IMR-90 (cell line): Measurements from ENCODE around the gene LTBP1. TPM values are rescaled to one million over a fixed set of nuclear protein-coding genes. Genes with fewer than 3 reads are reported as not detected.
A peak's percentile ranks its signal among the peaks of the same experiment; 100 is the strongest.

Source experiments
- ATAC-seq: fragments of 200-7000 bp; cut with Tn5 transposase; 2 replicates; pipeline ENCODE4 v1.9.1; 2020; ENCODE audit warnings: low read depth, mild to moderate bottlenecking, moderate library complexity
- BruUV-seq: library from RNA; stranded (reverse); fragments of 400-500 nt; replicated peaks from 2 replicates; lab custom pipeline; 2021; lab: Mats Ljungman, UMichigan
- CTCF ChIA-PET: fragments of 300-600 bp; formaldehyde crosslinking; extraction: SDS; loops from one replicate; lab custom pipeline; 2021; ENCODE audit warnings: antibody characterized with exemption; lab: Yijun Ruan, JAX
- POLR2A ChIA-PET: fragments of 300-600 bp; sonication (Branson Sonifier 250); formaldehyde crosslinking; loops from one replicate; lab custom pipeline; 2022; ENCODE audit warnings: antibody characterized with exemption; ENCODE audit not compliant: unreplicated experiment; lab: Charles Lee
- DNase-seq: peaks from one replicate; pipeline ENCODE4 v3.0.0; 2013
- H2AFZ ChIP-seq: replicated peaks from 2 replicates; pipeline ENCODE3; 2013; ENCODE audit warnings: low read length, mild to moderate bottlenecking; ENCODE audit not compliant: poor library complexity
- H2AK5ac ChIP-seq: 2 replicates; pipeline ENCODE4 v1.6.1; 2013; ENCODE audit warnings: low read depth, low read length, inconsistent platforms
- H2AK9ac ChIP-seq: replicated peaks from 2 replicates; pipeline ENCODE3; 2013; ENCODE audit warnings: mild to moderate bottlenecking, low read depth, low read length, moderate library complexity; ENCODE audit not compliant: poor library complexity
- H2BK120ac ChIP-seq: 2 replicates; pipeline ENCODE4 v1.6.1; 2013; ENCODE audit warnings: low read depth, low read length, inconsistent platforms
- H2BK15ac ChIP-seq: 3 replicates; pipeline ENCODE4 v1.6.1; 2013; ENCODE audit warnings: low read depth, low read length, inconsistent platforms
- H2BK20ac ChIP-seq: 2 replicates; pipeline ENCODE4 v1.6.1; 2013; ENCODE audit warnings: low read depth, mild to moderate bottlenecking, inconsistent platforms, low read length, moderate library complexity
- H2BK5ac ChIP-seq: 2 replicates; pipeline ENCODE4 v1.6.1; 2013; ENCODE audit warnings: mild to moderate bottlenecking, low read depth, low read length, inconsistent platforms; ENCODE audit not compliant: poor library complexity, severe bottlenecking
- H3K14ac ChIP-seq: replicated peaks from 2 replicates; pipeline ENCODE4 v1.6.1; 2013; ENCODE audit warnings: low read depth, low read length, inconsistent platforms
- H3K18ac ChIP-seq: 2 replicates; pipeline ENCODE4 v1.6.1; 2013; ENCODE audit warnings: low read depth, low read length, control low read depth
- H3K23ac ChIP-seq: 2 replicates; pipeline ENCODE4 v1.6.1; 2013; ENCODE audit warnings: low read depth, low read length, inconsistent platforms
- H3K27ac ChIP-seq: 2 replicates; pipeline ENCODE4 v1.5.1; 2013; ENCODE audit warnings: mild to moderate bottlenecking, control low read depth, low read length; ENCODE audit not compliant: insufficient read depth
- H3K27me3 ChIP-seq: 2 replicates; pipeline ENCODE4 v1.6.1; 2013; ENCODE audit warnings: low read length; ENCODE audit not compliant: control insufficient read depth, insufficient read depth
- H3K36me3 ChIP-seq: 2 replicates; pipeline ENCODE4 v1.6.1; 2013; ENCODE audit warnings: low read length, mixed read lengths; ENCODE audit not compliant: control insufficient read depth, insufficient read depth
- H3K4ac ChIP-seq: 2 replicates; pipeline ENCODE4 v1.6.1; 2013; ENCODE audit warnings: low read depth, low read length, inconsistent platforms
- H3K4me1 ChIP-seq: 2 replicates; pipeline ENCODE4 v1.6.1; 2013; ENCODE audit warnings: low read length, mixed read lengths; ENCODE audit not compliant: control insufficient read depth, insufficient read depth
- H3K4me2 ChIP-seq: 2 replicates; pipeline ENCODE4 v1.6.1; 2013; ENCODE audit warnings: low read depth, mild to moderate bottlenecking, control low read depth, low read length, moderate library complexity
- H3K4me3 ChIP-seq: 2 replicates; pipeline ENCODE4 v1.5.1; 2013; ENCODE audit warnings: low read depth, mild to moderate bottlenecking, control low read depth, low read length, moderate library complexity; ENCODE audit not compliant: insufficient read depth
- H3K56ac ChIP-seq: 2 replicates; pipeline ENCODE4 v1.6.1; 2013; ENCODE audit warnings: low read length, inconsistent platforms; ENCODE audit not compliant: insufficient read depth; ENCODE audit errors: extremely low read depth
- H3K79me1 ChIP-seq, 2 experiments: 2 replicates each; pipeline ENCODE4 v1.6.1; 2013; ENCODE audit warnings: low read length in 2 of 2, inconsistent platforms in 1 of 2, low read depth in 1 of 2
- H3K9ac ChIP-seq: 2 replicates; pipeline ENCODE4 v1.6.1; 2013; ENCODE audit warnings: low read depth, low read length, control low read depth
- H3K9me1 ChIP-seq: 2 replicates; pipeline ENCODE4 v1.6.1; 2013; ENCODE audit warnings: low read length, inconsistent platforms; ENCODE audit not compliant: insufficient read depth
- H3K9me3 ChIP-seq: 2 replicates; pipeline ENCODE4 v1.6.1; 2013; ENCODE audit warnings: low read length; ENCODE audit not compliant: control insufficient read depth, insufficient read depth
- H4K20me1 ChIP-seq: 2 replicates; pipeline ENCODE4 v1.6.1; 2013; ENCODE audit warnings: low read length, inconsistent platforms; ENCODE audit not compliant: insufficient read depth
- H4K5ac ChIP-seq: 2 replicates; pipeline ENCODE4 v1.6.1; 2013; ENCODE audit warnings: mild to moderate bottlenecking, low read depth, low read length, control low read depth
- H4K8ac ChIP-seq, 2 experiments: 2 replicates each; pipeline ENCODE4 v1.6.1; 2013; ENCODE audit warnings: low read depth in 2 of 2, low read length in 2 of 2, control low read depth in 1 of 2, inconsistent platforms in 1 of 2
- H4K91ac ChIP-seq: 2 replicates; pipeline ENCODE4 v1.6.1; 2013; ENCODE audit warnings: low read depth, low read length, inconsistent platforms; ENCODE audit not compliant: insufficient read depth
- BHLHE40 ChIP-seq: fragments of 150-350 bp; IDR thresholded peaks from 2 replicates; pipeline ENCODE4 v1.6.1; 2016; ENCODE audit warnings: mild to moderate bottlenecking, low read depth, low read length
- CEBPB ChIP-seq: IDR thresholded peaks from 2 replicates; pipeline ENCODE4 v1.6.1; 2012; ENCODE audit warnings: low read depth, low read length, improper control_type of control experiment
- FOS ChIP-seq: fragments of 150-350 bp; IDR thresholded peaks from 2 replicates; pipeline ENCODE4 v1.6.1; 2016; ENCODE audit warnings: low read depth, low read length
- POLR2A ChIP-seq: IDR thresholded peaks from 2 replicates; pipeline ENCODE4 v1.6.1; 2012; ENCODE audit warnings: mild to moderate bottlenecking, low read depth, low read length
- RCOR1 ChIP-seq: IDR thresholded peaks from 2 replicates; pipeline ENCODE4 v1.6.1; 2012; ENCODE audit warnings: mild to moderate bottlenecking, low read length, improper control_type of control experiment; ENCODE audit not compliant: insufficient replicate concordance
- WGBS, 2 experiments: methylation state at CpG; one replicate each; pipeline versions ENCODE4 v1.1.5 to v1.1.7; 2013; ENCODE audit warnings: missing lambda C conversion rate in 2 of 2; ENCODE audit not compliant: insufficient read length in 1 of 2; ENCODE audit errors: extremely low coverage in 2 of 2; 5-methylcytosine and 5-hydroxymethylcytosine counted together
- dilution Hi-C: fragments of 300-500 bp; cut with HindIII; formaldehyde crosslinking; loops from one replicate; pipeline ENCODE4 v1.14.3; 2018; ENCODE audit warnings: low sequenced_read_pairs; ENCODE audit not compliant: unreplicated experiment
- in situ Hi-C: fragments of 300-500 bp; cut with MboI; formaldehyde crosslinking; loops from 3 replicates; pipeline ENCODE4 v1.14.3; 2019; ENCODE audit warnings: low sequenced_read_pairs, inconsistent platforms, mixed read lengths
- intact Hi-C: fragments of 100-400 bp; cut with micrococcal nuclease; formaldehyde crosslinking; loops from 2 replicates; pipeline ENCODE4 v1.10.0; 2022
- polyA plus RNA-seq, 3 experiments: library from polyadenylated mRNA; depleted of rRNA; stranded (reverse); fragments of >200 nt; gene quantifications; 2 replicates each; pipeline ENCODE4 v1.2.3, GENCODE V29; 2012; ENCODE audit warnings: low replicate concordance in 1 of 3
- total RNA-seq: library from RNA; depleted of rRNA; stranded (reverse); fragments of >200 nt; gene quantifications from 2 replicates; pipeline ENCODE4 v1.2.3, GENCODE V29; 2012

LTBP1 gene
- total and polyA plus RNA-seq, 2 of the 4 experiments (the other 2 are of a cell fraction): 235 to 326 TPM

GRCh38 chr2:33110461-33110860, 163.7 kb downstream of the LTBP1 start:
- Histone ChIP-seq H4K91ac (peak overlapping the region; percentile 43; the same call in 1 of the 2 replicates), H3K9me3 (no peaks in the 10 kb centered on the region), H3K14ac (peak overlapping the region; percentile 77), H4K5ac (peak overlapping the region; percentile 78), H3K18ac (peak overlapping the region; percentile 93), H3K27me3 (no peaks in the 10 kb centered on the region), H2BK5ac (peak overlapping the region; percentile 89), H3K4ac (peak overlapping the region; percentile 66; the same call in 1 of the 2 replicates), H4K20me1 (no peaks in the 10 kb centered on the region), H4K8ac (peak overlapping the region in 1 of 2 experiments; percentile 69; a peak in 2 of 4 replicates), H2AK5ac (peak overlapping the region; percentile 82), H3K56ac (no peak overlapping the region), H3K9ac (no peak overlapping the region), H3K36me3 (peaks cover 8% of the 10 kb centered on the region; the same call in 1 of the 2 replicates), H2BK120ac (peak overlapping the region; percentile 60; the same call in 1 of the 2 replicates), H3K4me2 (peak overlapping the region; percentile 30; the same call in 1 of the 2 replicates), H3K4me3 (no peak overlapping the region), H3K23ac (no peak overlapping the region), H2AK9ac (no peak overlapping the region), H2BK20ac (peak overlapping the region; percentile 69; the same call in 1 of the 2 replicates), H3K9me1 (peaks cover 20% of the 10 kb centered on the region; the same call in 1 of the 2 replicates), H3K27ac (peak overlapping the region; percentile 42; the same call in 1 of the 2 replicates), H2BK15ac (peak overlapping the region; percentile 71; the same call in 2 of the 3 replicates), H3K4me1 (peaks cover 25% of the 10 kb centered on the region), H2AFZ (no peak overlapping the region), H3K79me1 (peaks cover 28 to 51% of the 10 kb centered on the region in 2 experiments)
- ChIA-PET POLR2A (no interaction called here), CTCF (interaction anchor here (0.8 kb wide), 1 partner anchor 24 kb away, joined by 3 read pairs; no protein-coding TSS in a partner anchor)
- no TSS peak for BruUV-seq
- WGBS, 2 experiments: no CpG with 5 or more reads among the region's 5 CpGs
- in situ Hi-C loops: no loop called here
- intact Hi-C loops: no loop called here
- dilution Hi-C loops: no loop called here
- DNase-seq: peak; percentile 82
- ATAC-seq: no peak
- no peak for TF ChIP-seq CEBPB
- no peak for TF ChIP-seq POLR2A
- TF ChIP-seq RCOR1: no peak
- TF ChIP-seq FOS: peak; percentile 38; the same call in 1 of the 2 replicates
- TF ChIP-seq BHLHE40: no peak
